HG03025 (cell line): ENCODE data around the gene ZIC1.

Experiments
- ATAC-seq: cut with Tn5 transposase; IDR thresholded peaks from one replicate; pipeline ENCODE4 v1.9.1; 2021; ENCODE audit warnings: mild to moderate bottlenecking, moderate library complexity; ENCODE audit not compliant: unreplicated experiment, low FRiP score

The ZIC1 gene

DNA sequence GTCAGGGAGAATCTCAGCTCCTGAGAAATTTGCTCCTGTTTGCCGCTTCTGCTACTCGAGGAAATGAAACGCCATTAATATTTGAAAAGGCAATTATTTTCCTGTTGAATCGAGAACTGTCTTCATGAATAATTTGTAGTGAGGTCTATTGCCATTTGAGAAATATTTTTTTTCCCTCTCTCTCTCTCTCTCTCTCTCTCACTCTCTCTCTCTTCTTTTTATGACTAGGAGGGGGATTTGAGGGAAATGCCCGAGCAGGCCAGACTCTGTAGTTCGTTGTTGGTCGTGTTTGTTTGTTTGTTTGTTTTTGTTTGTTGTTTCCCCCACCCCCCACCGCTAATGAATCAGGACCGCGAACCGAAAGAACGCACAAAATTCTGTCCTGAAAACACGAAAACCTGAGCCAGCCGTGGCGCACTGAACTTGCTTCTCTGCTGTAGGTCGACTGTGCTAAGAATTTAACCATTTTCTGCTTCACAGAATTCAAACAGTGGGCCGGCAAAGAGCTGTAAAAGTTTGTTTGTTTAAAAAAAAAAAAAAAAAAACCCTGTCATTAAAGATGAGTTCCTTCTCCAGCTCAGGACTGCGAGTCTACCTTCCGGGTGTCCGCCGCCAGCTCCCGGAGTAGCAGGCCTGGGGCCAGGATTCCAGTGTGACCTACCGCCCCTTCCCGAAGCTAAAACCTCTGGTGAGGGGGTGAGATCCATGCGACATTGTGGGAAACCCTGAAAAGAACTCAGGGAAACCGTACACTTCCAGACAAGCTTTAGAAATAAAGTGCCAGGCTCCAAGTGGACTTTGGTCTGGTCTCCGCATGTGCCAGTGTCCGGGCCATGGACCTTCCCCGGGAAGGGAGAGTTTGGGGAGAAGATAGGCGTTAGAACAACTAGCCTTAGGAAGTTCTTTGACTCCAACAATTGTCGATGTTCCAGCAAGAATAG lies 15.0 kb upstream of the ZIC1 start:
- no peak for ATAC-seq

DNA sequence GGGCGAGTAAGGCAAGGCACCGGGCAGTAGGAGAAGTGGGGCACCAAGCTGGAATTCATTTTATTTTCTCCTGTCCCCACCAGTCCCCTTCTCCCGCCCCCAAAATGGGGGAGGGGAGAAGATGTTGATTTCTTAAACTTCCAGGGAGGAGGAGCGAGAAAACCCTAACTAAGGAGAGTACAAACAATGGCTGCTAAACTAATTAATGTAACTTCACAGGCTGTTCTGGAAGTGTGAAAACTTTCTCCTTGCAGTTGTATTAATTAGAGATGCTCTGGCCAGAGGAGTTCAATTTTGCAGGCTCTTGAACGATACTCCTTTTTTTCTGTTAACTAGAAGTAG lies 14.3 kb upstream of the ZIC1 start:
- ATAC-seq = no peak

DNA sequence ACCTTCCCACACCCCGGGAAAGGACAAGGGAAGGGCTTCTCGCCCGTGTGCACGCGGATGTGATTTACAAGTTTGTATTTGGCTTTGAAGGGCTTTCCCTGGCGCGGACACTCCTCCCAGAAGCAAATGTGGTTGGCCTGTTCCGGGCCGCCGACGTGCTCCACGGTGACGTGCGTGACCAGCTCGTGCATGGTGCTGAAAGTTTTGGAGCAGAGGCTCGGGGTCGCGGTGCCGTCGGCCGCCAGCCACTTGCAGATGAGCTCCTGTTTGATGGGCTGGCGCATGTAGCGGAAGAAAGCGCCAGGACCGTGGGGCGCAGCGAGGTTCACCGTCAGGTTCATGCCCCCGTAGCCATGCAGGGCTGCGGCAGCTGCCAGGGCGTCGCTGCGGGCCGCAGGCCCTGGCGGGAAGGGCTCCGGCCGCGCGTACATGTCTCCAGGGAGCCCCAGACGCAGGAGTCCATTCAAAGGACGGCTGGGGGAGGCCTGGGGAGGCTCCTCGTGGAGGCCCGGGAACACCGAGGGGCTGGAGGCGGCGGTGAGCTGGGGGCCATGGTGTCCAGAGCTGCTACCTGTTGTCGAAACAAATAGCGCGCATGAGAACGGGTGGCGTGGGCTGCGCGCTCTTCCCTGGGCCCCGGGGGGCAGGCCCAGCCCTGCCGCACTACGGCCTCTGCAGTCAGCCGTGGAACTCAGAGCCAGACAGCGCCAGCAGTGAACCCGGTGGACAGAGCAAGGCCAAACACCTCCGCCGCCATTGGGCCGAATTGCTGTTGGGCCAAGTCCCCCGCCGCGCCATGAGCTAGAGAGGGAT lies 13.1 kb upstream of the ZIC1 start:
- no peak for ATAC-seq

DNA sequence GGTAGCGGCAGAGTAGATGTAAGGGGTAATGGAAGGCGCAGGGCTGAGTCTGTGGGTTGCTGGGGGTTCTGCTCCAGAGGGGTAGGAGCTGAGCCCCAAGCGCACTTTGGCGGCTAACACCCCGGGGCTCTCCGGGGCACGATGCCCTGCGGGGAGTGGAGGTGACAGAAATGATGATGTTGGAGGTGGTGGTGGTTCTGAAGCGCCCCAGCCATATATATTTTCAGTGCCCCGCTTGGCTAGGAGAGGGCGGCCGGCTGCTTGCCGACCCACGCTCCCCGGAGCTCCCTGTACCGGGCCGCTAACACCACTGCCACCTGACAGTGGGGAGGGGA lies 12.5 kb upstream of the ZIC1 start:
- no peak for ATAC-seq

DNA sequence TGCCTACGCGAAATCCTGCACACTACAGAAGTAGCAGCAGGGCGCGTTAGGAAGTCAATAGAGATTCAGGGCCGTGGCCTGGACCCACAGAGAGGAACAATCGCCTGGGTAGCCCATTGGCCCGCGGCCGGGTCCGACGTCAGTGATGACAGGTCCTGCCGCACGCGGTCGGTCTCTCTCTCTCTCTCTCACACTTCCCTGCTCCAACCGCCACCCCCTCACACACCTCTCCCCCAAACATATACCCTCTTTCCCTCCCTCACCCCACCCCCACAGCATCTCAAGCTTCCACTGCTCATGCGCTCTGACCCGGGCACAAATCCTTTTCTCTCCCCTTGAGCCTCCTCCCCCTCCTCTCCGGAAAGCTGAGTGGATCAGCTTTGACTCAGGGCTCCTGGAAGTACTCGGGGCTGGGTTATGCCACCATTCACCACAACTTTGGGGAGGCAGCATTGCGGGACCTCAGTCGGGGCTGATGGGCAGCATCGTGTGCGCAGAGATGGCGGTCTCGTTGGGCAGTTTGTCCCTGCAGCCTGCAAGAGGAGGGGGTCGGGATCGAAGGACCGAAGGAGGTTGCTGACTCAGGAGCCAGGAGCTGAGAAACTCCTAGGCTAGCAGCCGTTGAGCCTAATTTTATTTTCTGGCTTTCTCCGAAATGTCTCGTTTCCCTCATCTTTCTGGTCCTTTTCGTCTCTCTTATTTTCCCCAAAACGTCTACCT lies 11.8 kb upstream of the ZIC1 start:
- ATAC-seq = no peak

DNA sequence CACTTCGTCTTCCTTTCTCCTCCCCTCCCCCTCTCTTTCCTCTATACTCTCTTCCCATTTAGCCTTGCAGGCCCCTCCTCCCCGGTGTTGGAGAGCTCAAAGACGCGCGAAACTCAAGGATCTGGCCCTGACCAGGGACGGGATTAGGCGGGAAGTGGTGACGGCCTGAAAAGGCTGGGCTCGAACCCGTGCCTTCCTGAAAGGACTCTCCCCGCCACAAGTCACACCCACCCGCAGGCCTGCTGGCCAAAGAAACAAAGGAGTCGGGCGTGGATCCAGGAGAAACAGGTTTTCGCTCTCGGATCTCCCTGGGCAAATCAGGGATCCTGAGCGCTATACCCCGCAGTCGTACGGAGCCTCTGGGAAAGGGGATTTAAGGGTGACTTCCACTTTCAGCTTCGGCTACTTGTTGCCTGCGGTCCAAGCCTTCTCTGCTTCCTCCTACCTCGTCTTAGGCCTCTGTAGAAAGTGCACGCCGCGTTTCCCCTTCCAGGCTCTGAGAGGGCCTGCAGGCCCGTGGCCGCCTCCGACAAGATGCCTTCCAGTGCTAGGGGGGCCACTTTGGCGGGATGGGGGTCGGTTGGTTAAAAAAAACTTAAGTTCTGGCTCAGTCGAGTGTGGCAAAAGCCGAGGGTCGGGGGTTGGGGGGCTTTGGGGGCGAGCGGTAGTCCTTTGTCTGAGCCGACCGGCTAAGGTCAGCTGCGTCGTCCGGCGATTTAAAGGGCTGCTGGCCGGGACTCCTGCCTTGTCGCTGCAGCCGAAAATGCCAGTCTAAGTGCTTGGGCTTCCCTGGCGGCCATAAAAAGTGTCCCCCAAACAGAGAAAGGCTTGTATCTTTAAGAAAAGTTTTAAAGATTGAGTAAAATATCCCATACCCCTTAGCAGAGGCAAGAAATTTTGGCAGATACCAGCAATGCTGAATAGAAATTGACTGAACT lies 11.0 kb upstream of the ZIC1 start:
- no peak for ATAC-seq

DNA sequence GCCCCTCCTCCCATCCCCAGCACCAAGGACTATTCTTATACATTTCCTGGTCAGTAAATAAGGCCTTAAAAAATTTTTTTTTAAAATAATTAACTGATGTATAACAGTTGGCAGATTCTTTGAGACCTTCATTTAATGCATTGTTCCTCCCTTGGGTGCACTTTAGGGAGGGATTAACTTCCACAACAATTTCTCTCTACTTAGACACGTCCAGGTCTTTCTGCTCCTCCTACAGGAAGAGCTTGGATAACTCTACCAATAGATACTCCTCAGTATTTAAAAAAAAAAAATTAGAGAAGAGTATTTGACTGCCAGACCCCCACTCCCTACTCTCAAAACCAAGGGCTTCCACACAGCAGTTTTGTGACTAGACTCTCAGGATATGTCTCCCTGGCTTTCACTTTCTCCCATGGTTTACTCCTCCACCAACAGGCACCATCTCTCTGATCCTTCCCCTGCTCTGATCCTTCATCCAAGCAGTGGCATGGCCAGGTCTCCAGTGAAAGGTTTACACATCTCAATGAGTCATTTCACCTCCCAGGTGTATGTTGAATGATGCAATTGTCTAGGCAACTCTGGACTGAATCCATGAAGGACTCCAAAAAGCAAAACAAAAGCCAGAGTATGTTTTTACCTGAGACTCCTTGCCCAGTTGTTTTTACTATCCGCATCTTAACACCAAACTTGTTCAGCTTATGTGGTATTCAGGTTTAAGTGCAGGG lies 10.2 kb upstream of the ZIC1 start:
- no peak for ATAC-seq

DNA sequence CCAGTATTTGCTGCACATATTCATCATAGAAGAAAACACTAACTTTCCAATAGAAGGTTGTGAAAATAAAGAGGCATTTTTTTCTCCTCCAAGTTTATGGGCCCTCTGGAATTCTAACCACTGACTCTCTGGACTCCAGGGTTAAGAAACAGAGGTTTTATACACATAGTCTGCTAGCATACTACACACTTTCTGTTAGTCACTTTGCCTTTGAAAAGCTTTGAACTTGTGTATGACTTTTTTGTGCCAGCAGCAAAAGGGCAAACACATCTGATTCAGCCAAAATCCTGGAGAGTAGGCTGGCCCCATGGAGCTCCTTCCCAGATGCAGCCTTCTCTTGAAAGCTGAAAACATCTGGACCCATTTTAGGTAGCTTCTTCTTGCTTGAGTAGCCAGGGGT lies 9.1 kb upstream of the ZIC1 start:
- ATAC-seq = no peak

DNA sequence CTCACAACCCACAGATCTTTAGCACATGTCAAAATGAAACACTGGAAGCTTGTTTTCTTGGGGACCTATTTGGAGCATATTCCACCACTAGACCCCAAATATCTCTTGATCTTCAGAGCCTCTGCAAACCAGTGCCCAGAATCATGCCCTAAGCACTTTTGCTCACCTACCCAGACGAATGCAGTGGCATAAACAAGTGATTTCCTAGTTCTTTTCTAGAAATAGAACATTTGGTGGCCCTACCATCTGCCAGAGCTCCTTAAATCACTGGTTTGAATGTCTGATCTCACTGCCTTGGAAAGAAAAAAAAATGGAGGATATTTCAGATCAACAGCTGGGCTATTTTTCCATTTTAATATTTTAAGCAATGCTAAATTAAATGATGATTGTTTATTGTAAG lies 8.2 kb upstream of the ZIC1 start:
- no peak for ATAC-seq

DNA sequence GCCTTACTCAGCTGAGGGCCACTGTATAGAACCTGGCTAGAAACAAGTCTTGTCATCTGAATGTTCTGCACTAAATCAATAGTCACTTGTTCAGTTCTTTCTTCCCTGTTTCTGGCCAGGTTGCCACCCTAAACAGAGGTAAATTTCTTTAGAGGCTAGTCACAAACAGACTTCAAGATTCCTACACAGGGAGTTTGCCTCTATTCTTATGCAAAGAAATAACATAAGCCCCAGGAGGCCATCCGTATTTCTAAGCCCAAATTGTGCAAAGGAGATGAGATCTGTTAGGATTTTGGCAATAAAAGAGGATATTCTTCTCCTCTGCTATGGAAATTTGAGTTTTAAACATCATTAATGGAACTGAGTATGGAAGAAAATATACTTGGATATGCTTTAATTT lies 7.7 kb upstream of the ZIC1 start:
- no peak for ATAC-seq

DNA sequence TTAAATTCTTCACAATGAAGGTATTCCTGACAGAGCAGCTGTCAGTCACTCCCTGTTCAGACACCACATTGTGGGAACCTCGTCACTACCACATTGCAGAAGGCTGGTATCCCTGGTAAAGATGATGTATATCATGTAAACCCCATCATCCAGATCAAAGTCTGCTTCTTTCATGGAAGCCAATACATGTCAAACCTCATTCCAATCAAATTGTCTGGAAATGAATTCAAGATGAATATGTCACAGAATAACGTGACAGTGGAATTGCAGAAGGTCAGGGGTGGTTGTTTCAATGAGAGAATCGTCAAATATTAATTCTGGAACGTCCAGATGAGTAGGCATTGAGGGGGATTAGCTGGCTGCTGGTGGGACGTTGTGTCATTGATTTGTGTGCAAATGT lies 7.0 kb upstream of the ZIC1 start:
- ATAC-seq = no peak

DNA sequence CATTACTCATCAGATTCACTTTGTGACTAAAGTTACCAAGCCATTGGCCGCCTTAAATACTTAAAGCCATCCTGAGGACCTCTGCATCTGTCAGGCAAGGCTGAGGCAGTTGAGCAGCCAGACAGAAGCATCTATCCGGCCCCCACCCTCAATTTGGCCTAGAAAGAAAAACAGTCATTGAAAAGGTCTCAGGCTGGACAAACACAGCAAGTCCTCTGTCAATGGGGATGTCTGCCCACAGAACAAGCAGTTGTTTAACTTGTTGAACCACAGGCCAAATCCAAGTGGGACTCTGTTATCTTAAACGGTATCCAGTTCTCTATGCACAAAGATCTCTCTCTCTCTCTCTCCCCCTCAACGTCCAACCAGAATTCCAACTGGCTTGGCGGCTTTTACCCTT lies 5.7 kb upstream of the ZIC1 start:
- no peak for ATAC-seq

DNA sequence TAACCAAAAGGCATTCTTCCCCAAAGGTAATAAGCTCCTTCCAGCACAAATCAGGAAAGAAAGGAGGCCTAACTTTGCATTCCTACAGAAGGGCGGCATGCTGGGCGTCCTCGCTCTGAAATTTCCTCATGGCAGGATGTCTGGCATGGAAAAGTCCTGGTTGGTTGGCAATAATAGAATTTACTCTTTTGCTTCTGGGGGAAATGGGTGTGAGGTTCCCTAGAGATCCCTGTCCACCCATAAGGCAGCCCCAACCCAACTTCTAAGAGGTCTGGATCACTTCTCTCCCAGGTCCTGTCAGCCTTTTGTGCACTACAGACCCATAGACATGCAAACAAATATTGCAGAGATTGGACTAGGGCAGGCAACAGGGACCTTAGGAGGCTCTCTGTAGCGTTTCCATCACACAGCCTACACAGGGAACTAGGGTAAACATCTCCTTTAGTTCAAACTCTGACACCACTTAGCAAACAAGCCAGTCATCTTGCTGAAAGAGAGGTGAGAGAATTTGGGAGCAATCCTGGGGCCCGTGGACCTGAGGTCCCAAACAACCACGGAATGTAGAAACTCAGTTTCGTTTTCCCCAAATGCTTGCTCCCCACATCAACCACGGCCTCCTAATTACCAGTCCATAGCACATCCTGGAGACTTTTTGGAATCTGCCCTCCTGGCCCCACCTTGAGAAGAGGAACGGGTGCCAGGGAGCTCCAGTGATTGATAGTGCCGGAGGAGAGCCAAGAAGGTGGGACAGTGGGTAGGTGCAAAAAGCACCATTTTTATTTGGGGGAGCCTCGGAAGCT lies 5.0 kb upstream of the ZIC1 start:
- ATAC-seq = no peak

DNA sequence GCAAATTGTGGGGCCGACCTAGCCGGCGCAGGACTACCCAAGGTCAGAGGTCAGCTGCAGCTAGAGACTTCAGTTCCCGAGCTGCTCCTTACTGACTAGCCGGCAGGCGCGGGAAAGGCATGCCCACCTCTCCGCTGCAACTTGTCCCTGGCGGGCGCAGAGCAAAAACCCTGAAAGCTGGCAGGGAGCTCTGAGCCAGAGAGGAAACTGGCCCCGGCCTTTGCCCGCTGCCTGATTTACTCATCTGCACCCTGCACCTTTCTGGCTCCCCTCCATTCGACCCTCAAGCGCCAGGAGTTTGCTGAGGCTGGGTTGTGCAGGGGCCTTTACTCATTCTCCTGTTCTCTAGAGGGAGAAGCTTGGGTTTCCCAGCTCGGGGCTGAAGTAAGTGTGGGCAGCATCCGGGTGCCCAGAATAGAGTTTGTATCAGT lies 4.3 kb upstream of the ZIC1 start:
- ATAC-seq = no peak

DNA sequence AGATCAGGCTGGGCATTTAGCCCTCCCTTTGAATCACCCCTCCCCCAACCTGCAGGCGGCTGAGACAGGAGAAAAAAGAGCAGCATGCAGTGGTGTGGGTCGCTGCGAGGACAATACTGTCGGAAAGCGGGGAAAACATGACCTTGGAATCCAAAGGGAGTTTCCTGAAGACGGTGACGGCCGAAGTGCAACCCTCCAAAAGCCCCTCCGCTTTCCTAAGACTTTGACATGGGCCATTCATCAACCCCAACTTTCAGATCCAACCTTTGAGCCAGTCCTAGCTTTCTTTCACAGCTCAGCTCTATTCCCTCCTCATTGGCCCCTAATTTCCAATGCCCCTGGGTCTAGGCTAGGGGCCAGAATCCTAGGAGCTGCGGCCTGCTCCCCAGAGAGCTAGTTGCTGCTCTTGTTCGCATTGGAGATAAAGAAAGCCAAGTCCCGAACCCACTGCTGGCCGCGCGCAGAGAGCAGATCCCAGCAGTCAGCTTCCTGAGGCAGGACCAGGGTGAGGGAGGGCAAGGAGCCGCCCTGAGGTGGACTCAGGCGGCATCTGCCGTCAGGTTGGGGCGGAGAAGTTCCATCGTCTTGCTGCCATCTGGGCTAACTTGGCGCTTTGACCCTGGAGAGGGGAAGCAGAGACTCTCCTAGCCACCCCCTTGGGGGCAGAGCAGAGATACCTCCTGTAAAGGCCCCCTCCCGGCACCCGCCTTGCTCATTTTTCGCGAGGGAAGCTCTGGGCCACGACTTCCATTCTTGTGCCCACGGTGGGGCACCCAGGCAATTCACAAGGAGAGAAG lies 3.7 kb upstream of the ZIC1 start:
- ATAC-seq = no peak

DNA sequence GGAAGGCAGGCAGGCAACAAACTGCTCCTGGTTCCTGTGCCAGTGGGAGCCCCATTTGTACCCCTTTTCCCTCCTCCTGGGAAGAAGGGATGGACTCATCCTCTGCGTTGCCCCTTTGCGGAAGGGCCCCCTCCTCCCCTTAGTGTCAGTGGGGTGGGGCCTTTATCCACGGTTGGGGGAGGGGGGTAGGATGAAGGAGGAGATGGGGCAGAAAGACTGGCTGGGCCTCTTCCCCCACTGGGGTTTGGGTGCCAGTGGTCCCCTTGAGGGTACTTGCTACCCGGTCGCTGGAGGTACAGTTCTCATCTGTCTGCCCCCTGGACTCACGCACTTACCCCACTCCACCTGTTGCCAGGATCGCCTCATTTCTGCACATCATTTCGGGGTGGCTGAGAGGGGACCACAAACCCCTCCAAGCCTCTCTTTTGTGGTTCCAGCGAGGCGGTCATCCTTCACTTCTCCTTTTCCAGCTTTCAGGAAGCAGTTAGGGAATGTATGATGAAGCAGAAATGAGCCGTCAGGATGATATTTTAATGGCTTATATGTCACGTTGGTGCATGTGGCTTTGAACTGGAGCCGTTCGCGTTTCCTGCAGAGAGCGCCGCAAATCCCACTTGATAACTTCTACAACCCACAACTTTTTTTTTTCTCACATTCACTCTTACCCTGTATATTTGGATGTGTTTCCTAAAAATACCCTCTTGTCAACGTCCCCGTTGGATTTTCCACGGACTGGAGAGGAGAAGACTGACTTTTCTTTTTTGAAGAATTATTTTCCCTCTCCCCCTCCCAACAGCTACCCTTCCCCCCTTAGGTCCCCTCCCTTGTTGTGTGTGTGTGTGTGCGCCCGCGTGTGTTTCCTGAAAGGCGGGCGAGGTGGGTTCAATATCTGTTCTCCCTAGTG lies 2.9 kb upstream of the ZIC1 start, which contains the start of gene ZIC4:
ZIC4 (minus strand) TSS at position 516 of the 904 bp plus-strand sequence. CDS start 3,746 bp downstream, outside the sequence.
- ATAC-seq = no peak

DNA sequence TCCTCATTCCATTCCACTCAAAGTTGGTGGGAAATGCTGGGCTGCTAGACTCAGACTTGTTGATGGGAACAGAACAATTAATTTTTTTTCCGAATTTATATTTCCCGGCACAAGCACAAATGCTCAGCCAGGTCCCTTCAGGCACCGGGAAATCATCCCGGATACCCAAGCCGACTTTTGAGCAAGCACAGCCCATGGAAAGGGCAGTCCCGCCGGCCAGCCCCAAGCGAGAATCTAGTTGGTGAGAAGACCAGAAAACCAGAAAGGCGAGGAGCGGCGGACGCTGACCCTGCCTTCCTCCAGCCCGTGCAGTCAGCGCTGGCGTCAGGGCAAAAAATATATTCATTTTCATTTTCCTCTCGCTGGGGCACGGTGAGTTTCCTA lies 2.1 kb upstream of the ZIC1 start:
- no peak for ATAC-seq
